ENCODE measurements around the gene HAVCR1.

HAVCR1 gene

GRCh38 chr5:157059093-157059539 is at the start of gene HAVCR1:
Gene HAVCR1, minus strand, starts transcription at chr5:157059116. Its CDS starts 1,173 bp downstream, at chr5:157057943.
- H3K4me3 ChIP-seq: no peak within 1 kb of the TSS
- H3K4me1 ChIP-seq: no peaks in the 10 kb centered on the region
- no peak for DNase-seq
- no peak within 1 kb of the TSS for H3K27ac ChIP-seq
- H3K27me3 ChIP-seq: no peaks in the 10 kb centered on the region
- H3K36me3 ChIP-seq: no peaks in the 10 kb centered on the region
- no peak for TF ChIP-seq CTCF (IDR thresholded peaks at IDR 0.05)
- no peaks in the 10 kb centered on the region for H3K9me3 ChIP-seq
- intact Hi-C loops (cut with DNase I; ENCODE audit: low total_unique reads): no loop called here

GRCh38 chr5:157107508-157107907 is 48.6 kb upstream of the HAVCR1 start:
- H3K27me3 ChIP-seq: no peaks in the 10 kb centered on the region
- intact Hi-C loops (cut with DNase I; ENCODE audit: low total_unique reads): no loop called here
- no peak overlapping the region for H3K27ac ChIP-seq
- DNase-seq: no peak
- no peak for TF ChIP-seq CTCF (IDR thresholded peaks at IDR 0.05)
- H3K9me3 ChIP-seq: no peaks in the 10 kb centered on the region
- H3K4me1 ChIP-seq: no peaks in the 10 kb centered on the region
- H3K36me3 ChIP-seq: no peaks in the 10 kb centered on the region
- H3K4me3 ChIP-seq: no peak overlapping the region

GRCh38 chr5:157106630-157107461 is 47.9 kb upstream of the HAVCR1 start:
- intact Hi-C loops (cut with DNase I; ENCODE audit: low total_unique reads): no loop called here
- Histone ChIP-seq H3K4me3 (peak overlapping the region in 1 of 2 donors; percentile 2), H3K27me3 (no peaks in the 10 kb centered on the region), H3K36me3 (no peaks in the 10 kb centered on the region), H3K9me3 (no peaks in the 10 kb centered on the region), H3K27ac (no peak overlapping the region), H3K4me1 (no peaks in the 10 kb centered on the region)
- peak in 1 of 2 donors; percentile 65 for DNase-seq
- TF ChIP-seq CTCF (IDR thresholded peaks at IDR 0.05): no peak

GRCh38 chr5:157100140-157100679 is 41.3 kb upstream of the HAVCR1 start:
- intact Hi-C loops (cut with DNase I; ENCODE audit: low total_unique reads): no loop called here

GRCh38 chr5:157088342-157088990 is 29.6 kb upstream of the HAVCR1 start:
- no peak overlapping the region for H3K4me3 ChIP-seq
- no peak for TF ChIP-seq CTCF (IDR thresholded peaks at IDR 0.05)
- DNase-seq: no peak
- intact Hi-C loops (cut with DNase I; ENCODE audit: low total_unique reads): no loop called here
- H3K9me3 ChIP-seq: no peaks in the 10 kb centered on the region
- no peaks in the 10 kb centered on the region for H3K36me3 ChIP-seq
- no peaks in the 10 kb centered on the region for H3K27me3 ChIP-seq
- H3K4me1 ChIP-seq: no peaks in the 10 kb centered on the region
- no peak overlapping the region for H3K27ac ChIP-seq

More at GRCh38 chr5:157100140-157100679, 41.3 kb upstream of the HAVCR1 start:
- Histone ChIP-seq H3K36me3 (no peaks in the 10 kb centered on the region), H3K27me3 (no peaks in the 10 kb centered on the region), H3K4me3 (no peak overlapping the region), H3K4me1 (peaks cover 0 to 15% (median 3%) of the 10 kb centered on the region in 4 donors), H3K27ac (peak overlapping the region in 1 of 2 donors; percentile 26), H3K9me3 (no peaks in the 10 kb centered on the region)
- DNase-seq: no peak
- TF ChIP-seq CTCF (IDR thresholded peaks at IDR 0.05): no peak
